HCT116 (cell line): ENCODE measurements around the gene ARSB.

ENCODE experiments used
- EZH2 ChIP-seq: fragments of 200-600 bp; sonication (generic); IDR thresholded peaks from 2 replicates; pipeline ENCODE4 v1.6.1; 2017; ENCODE audit warnings: antibody characterized with exemption, mixed run types
- POLR2A ChIP-seq: IDR thresholded peaks from 2 replicates; pipeline ENCODE4 v1.7.0; 2011; ENCODE audit warnings: borderline replicate concordance; ENCODE audit not compliant: insufficient read depth, insufficient read length; ENCODE audit errors: extremely low read depth
- POLR2AphosphoS5 ChIP-seq: IDR thresholded peaks from 2 replicates; pipeline ENCODE4 v1.6.1; 2011; ENCODE audit warnings: mild to moderate bottlenecking, low read depth, low read length, moderate library complexity
- SP1 ChIP-seq: IDR thresholded peaks from 2 replicates; pipeline ENCODE4 v1.6.1; 2012; ENCODE audit warnings: low read depth
- TCF7L2 ChIP-seq: IDR thresholded peaks from 2 replicates; pipeline ENCODE4 v1.7.0; 2011; ENCODE audit warnings: borderline replicate concordance, inconsistent platforms; ENCODE audit not compliant: insufficient read depth, insufficient read length; ENCODE audit errors: extremely low read depth
- YY1 ChIP-seq: IDR thresholded peaks from 2 replicates; pipeline ENCODE4 v1.6.1; 2011; ENCODE audit warnings: low read length, low read depth, moderate library complexity, mild to moderate bottlenecking; ENCODE audit not compliant: insufficient replicate concordance; ENCODE audit errors: extremely low read depth
- ZNF274 ChIP-seq: fragments of 200-500 bp; sonication (Bioruptor generic); IDR thresholded peaks from 2 replicates; pipeline ENCODE4 v1.6.1; 2014; ENCODE audit warnings: mild to moderate bottlenecking, low read depth, low read length, inconsistent platforms
- TF ChIP-seq, protein P1 (sequence below), 3 experiments: fragments of 200-600 bp in 1 of 3; sonication (generic) in 1 of 3; IDR thresholded peaks in 2 of 3; conservative IDR thresholded peaks in 1 of 3; 2 replicates each; pipeline ENCODE4 v1.5.1; 2012 to 2017; ENCODE audit warnings: low read depth in 2 of 3, low read length in 2 of 3, antibody characterized with exemption in 1 of 3, borderline replicate concordance in 1 of 3, control low read depth in 1 of 3, mild to moderate bottlenecking in 1 of 3, mixed read lengths in 1 of 3, mixed run types in 1 of 3, moderate library complexity in 1 of 3; ENCODE audit not compliant: insufficient read depth in 1 of 3
- TF ChIP-seq, protein P2 (sequence below): IDR thresholded peaks from 2 replicates; pipeline ENCODE4 v1.6.1; 2012

GRCh38 chr5:78787783-78788182, 197.3 kb downstream of the ARSB start:
- TF ChIP-seq POLR2A: no peak
- TF ChIP-seq, protein P1, sequence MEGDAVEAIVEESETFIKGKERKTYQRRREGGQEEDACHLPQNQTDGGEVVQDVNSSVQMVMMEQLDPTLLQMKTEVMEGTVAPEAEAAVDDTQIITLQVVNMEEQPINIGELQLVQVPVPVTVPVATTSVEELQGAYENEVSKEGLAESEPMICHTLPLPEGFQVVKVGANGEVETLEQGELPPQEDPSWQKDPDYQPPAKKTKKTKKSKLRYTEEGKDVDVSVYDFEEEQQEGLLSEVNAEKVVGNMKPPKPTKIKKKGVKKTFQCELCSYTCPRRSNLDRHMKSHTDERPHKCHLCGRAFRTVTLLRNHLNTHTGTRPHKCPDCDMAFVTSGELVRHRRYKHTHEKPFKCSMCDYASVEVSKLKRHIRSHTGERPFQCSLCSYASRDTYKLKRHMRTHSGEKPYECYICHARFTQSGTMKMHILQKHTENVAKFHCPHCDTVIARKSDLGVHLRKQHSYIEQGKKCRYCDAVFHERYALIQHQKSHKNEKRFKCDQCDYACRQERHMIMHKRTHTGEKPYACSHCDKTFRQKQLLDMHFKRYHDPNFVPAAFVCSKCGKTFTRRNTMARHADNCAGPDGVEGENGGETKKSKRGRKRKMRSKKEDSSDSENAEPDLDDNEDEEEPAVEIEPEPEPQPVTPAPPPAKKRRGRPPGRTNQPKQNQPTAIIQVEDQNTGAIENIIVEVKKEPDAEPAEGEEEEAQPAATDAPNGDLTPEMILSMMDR (IDR thresholded peaks at IDR 0.05 in 2 of 3, conservative IDR thresholded peaks at IDR 0.05 in 1 of 3; ENCODE audit: borderline replicate concordance in 1 of 3, insufficient read depth in 1 of 3, low read depth in 2 of 3, low read length in 2 of 3): no peak
- TF ChIP-seq EZH2: no peak
- no peak for TF ChIP-seq YY1
- TF ChIP-seq SP1: no peak
- no peak for TF ChIP-seq POLR2AphosphoS5
- TF ChIP-seq, protein P2, sequence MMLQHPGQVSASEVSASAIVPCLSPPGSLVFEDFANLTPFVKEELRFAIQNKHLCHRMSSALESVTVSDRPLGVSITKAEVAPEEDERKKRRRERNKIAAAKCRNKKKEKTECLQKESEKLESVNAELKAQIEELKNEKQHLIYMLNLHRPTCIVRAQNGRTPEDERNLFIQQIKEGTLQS: no peak
- no peak for TF ChIP-seq ZNF274
- TF ChIP-seq TCF7L2: no peak
